MM.1S (cell line): ENCODE measurements around the gene EXOC8.

Experiments
- DNase-seq: peaks from one replicate; pipeline ENCODE4 v3.0.0-alpha.2; 2015
- H2AFZ ChIP-seq: fragments of 300-600 bp; sonication (generic); 2 replicates; pipeline ENCODE4 v1.6.0; 2016; ENCODE audit warnings: antibody characterized with exemption, low read length
- H3F3A ChIP-seq: fragments of 300-600 bp; sonication (generic); 2 replicates; pipeline ENCODE4 v1.6.1; 2016; ENCODE audit warnings: mild to moderate bottlenecking, antibody characterized with exemption, low read length, moderate library complexity, mixed read lengths; ENCODE audit not compliant: insufficient read depth
- H3K27ac ChIP-seq: fragments of 300-600 bp; sonication (generic); 2 replicates; pipeline ENCODE4 v1.5.1; 2016; ENCODE audit warnings: mild to moderate bottlenecking, low read length
- H3K27me3 ChIP-seq: fragments of 300-600 bp; sonication (generic); replicated peaks from 2 replicates; pipeline ENCODE4 v1.6.0; 2016; ENCODE audit warnings: low read length; ENCODE audit not compliant: insufficient read depth
- H3K36me3 ChIP-seq: fragments of 300-600 bp; sonication (generic); replicated peaks from 2 replicates; pipeline ENCODE4 v1.6.1; 2016; ENCODE audit warnings: mild to moderate bottlenecking, low read length, mixed read lengths; ENCODE audit not compliant: insufficient read depth
- H3K4me1 ChIP-seq: fragments of 300-600 bp; sonication (generic); 2 replicates; pipeline ENCODE4 v1.6.1; 2016; ENCODE audit warnings: low read length, mixed read lengths
- H3K4me2 ChIP-seq: fragments of 300-600 bp; sonication (generic); 2 replicates; pipeline ENCODE4 v1.6.0; 2016; ENCODE audit warnings: low read depth, low read length
- H3K4me3 ChIP-seq: fragments of 300-600 bp; sonication (generic); 2 replicates; pipeline ENCODE4 v1.5.1; 2016; ENCODE audit warnings: low read length, mixed read lengths
- H3K79me2 ChIP-seq: fragments of 300-600 bp; sonication (generic); 2 replicates; pipeline ENCODE4 v1.6.1; 2016; ENCODE audit warnings: mixed run types, low read length, mixed read lengths
- H3K9ac ChIP-seq: fragments of 300-600 bp; sonication (generic); 2 replicates; pipeline ENCODE4 v1.6.1; 2016; ENCODE audit warnings: low read length, mixed read lengths
- H3K9me2 ChIP-seq: fragments of 300-600 bp; sonication (generic); replicated peaks from 2 replicates; pipeline ENCODE4 v1.6.1; 2016; ENCODE audit warnings: mild to moderate bottlenecking, low read length, mixed read lengths; ENCODE audit not compliant: insufficient read depth
- H3K9me3 ChIP-seq: fragments of 300-600 bp; sonication (generic); replicated peaks from 2 replicates; pipeline ENCODE4 v1.6.1; 2016; ENCODE audit warnings: mild to moderate bottlenecking, low read length, mixed read lengths; ENCODE audit not compliant: insufficient read depth
- H4K20me1 ChIP-seq: fragments of 300-600 bp; sonication (generic); 2 replicates; pipeline ENCODE4 v1.6.1; 2016; ENCODE audit warnings: mild to moderate bottlenecking, low read length, moderate library complexity, mixed read lengths; ENCODE audit not compliant: insufficient read depth
- CTCF ChIP-seq: fragments of 300-600 bp; sonication (generic); IDR thresholded peaks from 2 replicates; pipeline ENCODE4 v1.5.1; 2016; ENCODE audit warnings: antibody characterized with exemption, low read length, mixed read lengths
- EZH2 ChIP-seq: fragments of 300-600 bp; sonication (generic); optimal IDR thresholded peaks from 2 replicates; pipeline ENCODE3; 2017; ENCODE audit warnings: low read depth, mild to moderate bottlenecking, antibody characterized with exemption, low read length, mixed read lengths
- EZH2phosphoT487 ChIP-seq: fragments of 300-600 bp; sonication (generic); IDR thresholded peaks from 2 replicates; pipeline ENCODE4 v1.6.1; 2018; ENCODE audit warnings: antibody characterized with exemption, low read length

EXOC8 gene

GRCh38 chr1:231334952-231335351, 2.7 kb downstream of the EXOC8 start:
- no peak overlapping the region for H3K27ac ChIP-seq
- TF ChIP-seq CTCF (no peak), EZH2phosphoT487 (no peak), EZH2 (no peak)
- peaks cover 6% of the 10 kb centered on the region for H3F3A ChIP-seq
- H3K36me3 ChIP-seq = no peaks in the 10 kb centered on the region; the same call in 1 of the 2 replicates
- no peak for DNase-seq
- no peaks in the 10 kb centered on the region for H3K9me2 ChIP-seq
- H3K4me2 ChIP-seq = peak overlapping the region; percentile 37
- peaks cover 39% of the 10 kb centered on the region for H3K4me1 ChIP-seq
- H3K9ac ChIP-seq = no peak overlapping the region
- no peak overlapping the region for H2AFZ ChIP-seq
- H3K79me2 ChIP-seq = peaks cover 73% of the 10 kb centered on the region
- no peaks in the 10 kb centered on the region for H3K9me3 ChIP-seq
- H3K27me3 ChIP-seq = no peaks in the 10 kb centered on the region
- H4K20me1 ChIP-seq = peaks cover 8% of the 10 kb centered on the region; the same call in 1 of the 2 replicates
- peak overlapping the region; percentile 21; the same call in 1 of the 2 replicates for H3K4me3 ChIP-seq

GRCh38 chr1:231334079-231334666, 3.5 kb downstream of the EXOC8 start:
- H4K20me1 ChIP-seq = peaks cover 8% of the 10 kb centered on the region; the same call in 1 of the 2 replicates
- DNase-seq = no peak
- no peak overlapping the region for H2AFZ ChIP-seq
- no peaks in the 10 kb centered on the region for H3K27me3 ChIP-seq
- H3K4me1 ChIP-seq = peaks cover 34% of the 10 kb centered on the region
- no peaks in the 10 kb centered on the region; the same call in 1 of the 2 replicates for H3K36me3 ChIP-seq
- no peak for TF ChIP-seq EZH2
- no peak for TF ChIP-seq EZH2phosphoT487
- no peak for TF ChIP-seq CTCF
- H3K4me3 ChIP-seq = peak overlapping the region; percentile 21; the same call in 1 of the 2 replicates
- H3K9ac ChIP-seq = no peak overlapping the region
- no peaks in the 10 kb centered on the region for H3K9me3 ChIP-seq
- peaks cover 66% of the 10 kb centered on the region for H3K79me2 ChIP-seq
- H3K27ac ChIP-seq = no peak overlapping the region
- H3F3A ChIP-seq = peaks cover 6% of the 10 kb centered on the region
- peak overlapping the region; percentile 37 for H3K4me2 ChIP-seq
- no peaks in the 10 kb centered on the region for H3K9me2 ChIP-seq

- Histone ChIP-seq H3K36me3 (no peaks in the 10 kb centered on the region; the same call in 1 of the 2 replicates), H3K9me3 (no peaks in the 10 kb centered on the region), H3K79me2 (peaks cover 56% of the 10 kb centered on the region), H3K4me1 (peaks cover 32% of the 10 kb centered on the region), H3K9me2 (no peaks in the 10 kb centered on the region), H3K9ac (no peak overlapping the region), H3K4me2 (no peak overlapping the region), H2AFZ (no peak overlapping the region), H3K4me3 (no peak overlapping the region), H3K27ac (no peak overlapping the region), H3F3A (no peaks in the 10 kb centered on the region), H4K20me1 (peaks cover 8% of the 10 kb centered on the region; the same call in 1 of the 2 replicates), H3K27me3 (no peaks in the 10 kb centered on the region)
- no peak for DNase-seq
- TF ChIP-seq EZH2phosphoT487 = no peak
- TF ChIP-seq CTCF = no peak
- TF ChIP-seq EZH2 = no peak
Measured at GRCh38 chr1:231332761-231333160, 4.9 kb downstream of the EXOC8 start.
